ENCODE data around the gene PLEKHG4B.

GRCh38 chr5:208449-209114, 116.6 kb downstream of the PLEKHG4B start:
- no peak for TF ChIP-seq CTCF (IDR thresholded peaks at IDR 0.05; ENCODE audit: insufficient read depth, low read length, poor library complexity, severe bottlenecking)
- TF ChIP-seq EZH2phosphoT487 (conservative IDR thresholded peaks at IDR 0.05; ENCODE audit: low read length): no peak
